Measurements from ENCODE around the gene HSFX2.
"Not testable (repeated sequence)": the region's sequence is repeated elsewhere in the genome, so short reads cannot be mapped to it uniquely, and the experiment has no call there.

The HSFX2 gene

DNA sequence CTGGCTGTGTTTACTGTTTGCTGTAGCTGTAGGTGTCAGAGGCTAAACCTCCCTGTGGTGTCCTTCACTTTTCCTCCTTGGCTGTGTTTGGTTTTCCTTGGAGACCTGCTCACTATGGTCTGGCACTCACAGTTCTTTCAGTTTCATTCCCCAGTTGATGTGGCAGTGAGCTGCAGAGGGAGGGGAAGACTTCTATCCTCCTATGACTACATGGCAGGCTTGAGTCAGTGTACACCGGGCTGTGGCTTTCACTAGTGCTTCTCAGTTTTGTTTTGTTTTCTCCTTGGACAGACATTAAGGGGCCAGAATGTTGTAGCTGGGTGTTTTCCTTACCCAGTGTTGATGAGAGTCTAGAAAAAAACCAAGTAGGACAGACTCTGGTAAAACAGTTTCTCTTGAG, 21.7 kb downstream of the HSFX2 start:
- H3K27ac ChIP-seq (ENCODE audit: low read length); H3K79me2 ChIP-seq (ENCODE audit: low read length); H4K20me1 ChIP-seq (ENCODE audit: insufficient read depth, low read length); H3K27me3 ChIP-seq (replicated peaks; ENCODE audit: insufficient read depth, low read length); H3K4me2 ChIP-seq (ENCODE audit: low read depth, low read length); H3K36me3 ChIP-seq (replicated peaks; ENCODE audit: insufficient read depth, low read length); H3K4me1 ChIP-seq (ENCODE audit: low read length); H3K9me3 ChIP-seq (replicated peaks; ENCODE audit: insufficient read depth, low read length); H3K9ac ChIP-seq (ENCODE audit: low read length); H2AFZ ChIP-seq (ENCODE audit: low read length); DNase-seq; H3K4me3 ChIP-seq (ENCODE audit: low read length); H3F3A ChIP-seq (ENCODE audit: insufficient read depth, low read length); H3K9me2 ChIP-seq (replicated peaks; ENCODE audit: insufficient read depth, low read length): not testable (repeated sequence)

- Histone ChIP-seq H4K20me1 (ENCODE audit: insufficient read depth, low read length) (no peaks in the 10 kb centered on the region), H3K27me3 (replicated peaks; ENCODE audit: insufficient read depth, low read length) (no peaks in the 10 kb centered on the region), H3K27ac (ENCODE audit: low read length) (no peak overlapping the region), H3K9me2 (replicated peaks; ENCODE audit: insufficient read depth, low read length) (no peaks in the 10 kb centered on the region), H2AFZ (ENCODE audit: low read length) (no peak overlapping the region), H3K36me3 (replicated peaks; ENCODE audit: insufficient read depth, low read length) (no peaks in the 10 kb centered on the region), H3K4me2 (ENCODE audit: low read depth, low read length) (no peak overlapping the region), H3K9me3 (replicated peaks; ENCODE audit: insufficient read depth, low read length) (no peaks in the 10 kb centered on the region), H3K4me1 (ENCODE audit: low read length) (no peaks in the 10 kb centered on the region), H3F3A (ENCODE audit: insufficient read depth, low read length) (no peaks in the 10 kb centered on the region), H3K9ac (ENCODE audit: low read length) (no peak overlapping the region), H3K79me2 (ENCODE audit: low read length) (no peaks in the 10 kb centered on the region), H3K4me3 (ENCODE audit: low read length) (no peak overlapping the region)
- DNase-seq, result no peak
- TF ChIP-seq EZH2phosphoT487 (IDR thresholded peaks at IDR 0.05; ENCODE audit: low read length) (no peak), CTCF (IDR thresholded peaks at IDR 0.05; ENCODE audit: low read length) (no peak)
Measured at GRCh38 chrX:149572743-149573142, 22.4 kb downstream of the HSFX2 start.

DNA sequence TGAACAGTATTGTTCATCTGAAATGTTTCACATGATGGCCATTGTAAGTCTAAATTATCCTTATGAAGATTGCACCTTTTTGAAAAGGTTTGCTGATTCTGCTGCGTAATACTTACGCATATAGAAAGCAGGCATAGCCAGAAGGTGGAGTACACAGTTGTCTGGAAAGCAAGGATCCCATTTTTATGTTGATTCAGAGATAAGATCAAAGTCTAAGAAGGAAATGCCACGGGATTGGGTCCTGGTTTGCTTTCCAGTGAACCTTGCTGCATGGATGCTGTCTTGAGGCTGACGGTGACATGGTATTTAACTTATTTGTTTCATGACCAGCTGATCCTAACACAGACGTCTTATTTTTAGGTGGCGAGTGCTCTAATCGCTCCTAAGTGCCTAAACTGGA, 23.3 kb downstream of the HSFX2 start:
- no peaks in the 10 kb centered on the region for H3K9me2 ChIP-seq (replicated peaks; ENCODE audit: insufficient read depth, low read length)
- H3K4me2 ChIP-seq (ENCODE audit: low read depth, low read length), result no peak overlapping the region
- no peaks in the 10 kb centered on the region for H3K4me1 ChIP-seq (ENCODE audit: low read length)
- DNase-seq, result no peak
- H3K27ac ChIP-seq (ENCODE audit: low read length), result no peak overlapping the region
- no peak overlapping the region for H3K4me3 ChIP-seq (ENCODE audit: low read length)
- H3K79me2 ChIP-seq (ENCODE audit: low read length), result no peaks in the 10 kb centered on the region
- H3K9me3 ChIP-seq (replicated peaks; ENCODE audit: insufficient read depth, low read length), result no peaks in the 10 kb centered on the region
- H4K20me1 ChIP-seq (ENCODE audit: insufficient read depth, low read length), result no peaks in the 10 kb centered on the region
- no peak overlapping the region for H2AFZ ChIP-seq (ENCODE audit: low read length)
- TF ChIP-seq EZH2 (optimal IDR thresholded peaks at IDR 0.05; ENCODE audit: low read depth, low read length), result no peak
- no peak overlapping the region for H3K9ac ChIP-seq (ENCODE audit: low read length)
- no peaks in the 10 kb centered on the region for H3F3A ChIP-seq (ENCODE audit: insufficient read depth, low read length)
- no peaks in the 10 kb centered on the region for H3K36me3 ChIP-seq (replicated peaks; ENCODE audit: insufficient read depth, low read length)
- no peaks in the 10 kb centered on the region for H3K27me3 ChIP-seq (replicated peaks; ENCODE audit: insufficient read depth, low read length)

- H3K4me1 ChIP-seq (ENCODE audit: low read length), result no peaks in the 10 kb centered on the region
- H3K4me3 ChIP-seq (ENCODE audit: low read length), result no peak overlapping the region
- H3K9me2 ChIP-seq (replicated peaks; ENCODE audit: insufficient read depth, low read length), result no peaks in the 10 kb centered on the region
- H3K27me3 ChIP-seq (replicated peaks; ENCODE audit: insufficient read depth, low read length), result no peaks in the 10 kb centered on the region
- no peaks in the 10 kb centered on the region for H4K20me1 ChIP-seq (ENCODE audit: insufficient read depth, low read length)
- no peak overlapping the region for H3K4me2 ChIP-seq (ENCODE audit: low read depth, low read length)
- no peak overlapping the region for H2AFZ ChIP-seq (ENCODE audit: low read length)
- no peak overlapping the region for H3K9ac ChIP-seq (ENCODE audit: low read length)
- no peak overlapping the region for H3K27ac ChIP-seq (ENCODE audit: low read length)
- no peak for TF ChIP-seq EZH2phosphoT487 (IDR thresholded peaks at IDR 0.05; ENCODE audit: low read length)
- DNase-seq, result no peak
- H3K79me2 ChIP-seq (ENCODE audit: low read length), result no peaks in the 10 kb centered on the region
- no peaks in the 10 kb centered on the region for H3F3A ChIP-seq (ENCODE audit: insufficient read depth, low read length)
- no peaks in the 10 kb centered on the region for H3K9me3 ChIP-seq (replicated peaks; ENCODE audit: insufficient read depth, low read length)
- H3K36me3 ChIP-seq (replicated peaks; ENCODE audit: insufficient read depth, low read length), result no peaks in the 10 kb centered on the region
Measured at GRCh38 chrX:149570668-149571067, 24.4 kb downstream of the HSFX2 start.

- no peaks in the 10 kb centered on the region for H3K27me3 ChIP-seq (replicated peaks; ENCODE audit: insufficient read depth, low read length)
- no peak overlapping the region for H3K4me2 ChIP-seq (ENCODE audit: low read depth, low read length)
- no peaks in the 10 kb centered on the region for H3K36me3 ChIP-seq (replicated peaks; ENCODE audit: insufficient read depth, low read length)
- DNase-seq, result no peak
- H3K9ac ChIP-seq (ENCODE audit: low read length), result no peak overlapping the region
- H4K20me1 ChIP-seq (ENCODE audit: insufficient read depth, low read length), result no peaks in the 10 kb centered on the region
- no peaks in the 10 kb centered on the region for H3K79me2 ChIP-seq (ENCODE audit: low read length)
- H3K4me1 ChIP-seq (ENCODE audit: low read length), result no peaks in the 10 kb centered on the region
- TF ChIP-seq CTCF (IDR thresholded peaks at IDR 0.05; ENCODE audit: low read length) (no peak), EZH2 (optimal IDR thresholded peaks at IDR 0.05; ENCODE audit: low read depth, low read length) (no peak), EZH2phosphoT487 (IDR thresholded peaks at IDR 0.05; ENCODE audit: low read length) (no peak)
- H2AFZ ChIP-seq (ENCODE audit: low read length), result no peak overlapping the region
- H3K4me3 ChIP-seq (ENCODE audit: low read length), result no peak overlapping the region
- no peaks in the 10 kb centered on the region for H3K9me3 ChIP-seq (replicated peaks; ENCODE audit: insufficient read depth, low read length)
- no peak overlapping the region for H3K27ac ChIP-seq (ENCODE audit: low read length)
- no peaks in the 10 kb centered on the region for H3F3A ChIP-seq (ENCODE audit: insufficient read depth, low read length)
- no peaks in the 10 kb centered on the region for H3K9me2 ChIP-seq (replicated peaks; ENCODE audit: insufficient read depth, low read length)
Measured at GRCh38 chrX:149569770-149570169, 25.3 kb downstream of the HSFX2 start.
